Medulla oblongata (tissue), 1 donor: ENCODE measurements around the gene EFHD2.

Experiments used
- DNase-seq: peaks from one replicate; pipeline ENCODE4 v3.0.0-alpha.2; 2015; ENCODE audit errors: extremely low spot score

EFHD2 gene

GRCh38 chr1:15430787-15431570 lies 21.3 kb downstream of the EFHD2 start:
- peak; percentile 75 for DNase-seq

GRCh38 chr1:15431571-15431948 lies 21.9 kb downstream of the EFHD2 start:
- no peak for DNase-seq

- DNase-seq = no peak
Measured at GRCh38 chr1:15432324-15432723, 22.6 kb downstream of the EFHD2 start.

GRCh38 chr1:15433471-15433870 lies 23.8 kb downstream of the EFHD2 start:
- DNase-seq = no peak

GRCh38 chr1:15434739-15435138 lies 25.1 kb downstream of the EFHD2 start:
- DNase-seq = peak; percentile 47

GRCh38 chr1:15435239-15436077 lies 25.8 kb downstream of the EFHD2 start:
- DNase-seq = no peak

- DNase-seq = no peak
Measured at GRCh38 chr1:15436881-15437442, 27.3 kb downstream of the EFHD2 start.

GRCh38 chr1:15439325-15439724 lies 29.6 kb downstream of the EFHD2 start:
- no peak for DNase-seq

- no peak for DNase-seq
Measured at GRCh38 chr1:15440357-15440756, 30.7 kb downstream of the EFHD2 start.

- no peak for DNase-seq
Measured at GRCh38 chr1:15441247-15441646, 31.6 kb downstream of the EFHD2 start.

GRCh38 chr1:15442119-15442518 lies 32.4 kb downstream of the EFHD2 start:
- no peak for DNase-seq

- DNase-seq = no peak
Measured at GRCh38 chr1:15442759-15443158, 33.1 kb downstream of the EFHD2 start.

GRCh38 chr1:15443281-15443680 lies 33.6 kb downstream of the EFHD2 start:
- DNase-seq = no peak

- no peak for DNase-seq
Measured at GRCh38 chr1:15444468-15445389, 35.0 kb downstream of the EFHD2 start.

GRCh38 chr1:15445390-15446122 lies 35.9 kb downstream of the EFHD2 start:
- no peak for DNase-seq

- no peak for DNase-seq
Measured at GRCh38 chr1:15446212-15446611, 36.5 kb downstream of the EFHD2 start.

GRCh38 chr1:15448877-15449462 lies 39.3 kb downstream of the EFHD2 start:
- DNase-seq = no peak

- DNase-seq = no peak
Measured at GRCh38 chr1:15449567-15449966, 39.9 kb downstream of the EFHD2 start.

GRCh38 chr1:15451014-15451722 lies 41.5 kb downstream of the EFHD2 start:
- DNase-seq = no peak

- DNase-seq = no peak
Measured at GRCh38 chr1:15452216-15452615, 42.5 kb downstream of the EFHD2 start.
